GM21381 (cell line): ENCODE results near the gene PHACTR1.

Source experiments
- ATAC-seq: cut with Tn5 transposase; IDR thresholded peaks from one replicate; pipeline ENCODE4 v1.9.1; 2021; ENCODE audit warnings: mild to moderate bottlenecking, moderate library complexity; ENCODE audit not compliant: unreplicated experiment

The PHACTR1 gene

GRCh38 chr6:13012977-13013680 is 296.6 kb downstream of the PHACTR1 start:
- ATAC-seq: no peak

GRCh38 chr6:13013681-13014503 is 297.3 kb downstream of the PHACTR1 start:
- no peak for ATAC-seq

GRCh38 chr6:13014504-13015378 is 298.2 kb downstream of the PHACTR1 start:
- ATAC-seq: no peak

GRCh38 chr6:13015379-13015681 is 298.8 kb downstream of the PHACTR1 start:
- ATAC-seq: no peak

- ATAC-seq: no peak
Measured at GRCh38 chr6:13024616-13025015, 308.0 kb downstream of the PHACTR1 start.

GRCh38 chr6:13025893-13026499 is 309.4 kb downstream of the PHACTR1 start:
- ATAC-seq: no peak

GRCh38 chr6:13026557-13026956 is 310.0 kb downstream of the PHACTR1 start:
- ATAC-seq: no peak

GRCh38 chr6:13027207-13027606 is 310.6 kb downstream of the PHACTR1 start:
- ATAC-seq: no peak

GRCh38 chr6:13030396-13030795 is 313.8 kb downstream of the PHACTR1 start:
- ATAC-seq: no peak

- ATAC-seq: no peak
Measured at GRCh38 chr6:13032566-13032965, 316.0 kb downstream of the PHACTR1 start.

GRCh38 chr6:13033145-13033544 is 316.6 kb downstream of the PHACTR1 start:
- no peak for ATAC-seq

- ATAC-seq: no peak
Measured at GRCh38 chr6:13034316-13034715, 317.7 kb downstream of the PHACTR1 start.

- ATAC-seq: no peak
Measured at GRCh38 chr6:13035606-13036005, 319.0 kb downstream of the PHACTR1 start.

- no peak for ATAC-seq
Measured at GRCh38 chr6:13038315-13038714, 321.7 kb downstream of the PHACTR1 start.

- ATAC-seq: no peak
Measured at GRCh38 chr6:13038741-13039190, 322.2 kb downstream of the PHACTR1 start.

GRCh38 chr6:13044390-13044789 is 327.8 kb downstream of the PHACTR1 start:
- ATAC-seq: no peak

GRCh38 chr6:13044896-13045295 is 328.3 kb downstream of the PHACTR1 start:
- ATAC-seq: no peak

- no peak for ATAC-seq
Measured at GRCh38 chr6:13045676-13046075, 329.1 kb downstream of the PHACTR1 start.

GRCh38 chr6:13046084-13046483 is 329.5 kb downstream of the PHACTR1 start:
- no peak for ATAC-seq

- ATAC-seq: no peak
Measured at GRCh38 chr6:13048113-13048512, 331.5 kb downstream of the PHACTR1 start.

- no peak for ATAC-seq
Measured at GRCh38 chr6:13049666-13050254, 333.2 kb downstream of the PHACTR1 start.
